ENCODE measurements around the gene BOD1L2. TPM values are rescaled to one million over a fixed set of nuclear protein-coding genes. Genes with fewer than 3 reads are reported as not detected.

BOD1L2 gene
- total RNA-seq, 4 donors from 2014 or later = not detected

DNA sequence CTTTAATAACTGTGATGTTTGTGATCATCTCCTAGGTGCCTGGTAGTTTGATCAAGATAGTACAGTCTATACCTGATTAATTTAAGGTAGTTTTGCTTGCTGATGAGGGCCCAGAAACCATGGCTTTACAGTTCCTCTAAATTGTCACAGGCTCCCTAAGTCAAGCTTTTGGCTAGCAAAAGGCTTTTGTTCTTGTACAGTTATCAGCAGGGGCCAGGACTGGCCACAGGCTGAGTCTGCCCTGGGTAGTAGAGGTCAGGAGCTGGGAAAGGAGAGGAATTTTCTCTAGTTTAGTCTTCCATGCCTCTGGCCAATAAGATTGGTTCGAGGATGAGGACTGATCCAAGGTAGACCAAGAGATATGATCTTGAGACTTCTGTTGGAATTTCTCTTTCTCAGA, 3.6 kb upstream of the BOD1L2 start:
- 75% methylated on average over 1 of the region's 1 CpG for WGBS

DNA sequence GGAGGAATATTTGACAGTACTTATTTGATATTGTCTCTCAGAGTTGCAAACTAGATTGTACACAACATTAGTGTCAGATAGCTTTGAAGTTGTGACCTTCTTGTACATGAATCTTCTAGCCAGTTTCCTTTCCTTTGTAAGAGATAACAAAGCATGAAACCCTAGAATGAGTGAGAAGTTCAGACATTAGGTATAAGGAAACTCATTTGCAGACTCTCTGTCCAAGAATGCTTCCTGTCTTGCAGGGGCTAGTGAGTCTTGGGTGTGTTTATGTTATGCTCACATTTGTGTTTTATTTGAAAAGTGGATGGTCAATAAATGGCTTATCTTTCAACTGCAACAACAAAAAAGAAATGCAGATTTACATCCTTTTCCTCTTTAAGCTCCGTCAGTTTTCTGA, 1.4 kb downstream of the BOD1L2 start:
- no peaks in the 10 kb centered on the region for H3K36me3 ChIP-seq
- intact Hi-C loops (cut with DNase I) = no loop called here
- H3K4me1 ChIP-seq = peaks cover 0 to 11% (median 5%) of the 10 kb centered on the region in 4 donors
- H3K27ac ChIP-seq (replicated peaks in 1 of 4) = no peak overlapping the region
- no peak for DNase-seq (ENCODE audit: extremely low spot score)
- WGBS = 59% methylated on average over 1 of the region's 1 CpG
- no peak overlapping the region for H3K4me3 ChIP-seq
- peaks cover 0 to 23% (median 0%) of the 10 kb centered on the region in 4 donors for H3K27me3 ChIP-seq
- no peak for TF ChIP-seq EP300 (IDR thresholded peaks at IDR 0.05)
- no peak for TF ChIP-seq POLR2A (IDR thresholded peaks at IDR 0.05; ENCODE audit: low read depth)
- no peak for TF ChIP-seq POLR2AphosphoS5 (IDR thresholded peaks at IDR 0.05)
- TF ChIP-seq CTCF (IDR thresholded peaks at IDR 0.05) = no peak
- no peaks in the 10 kb centered on the region for H3K9me3 ChIP-seq

More for the DNA sequence above, 3.6 kb upstream of the BOD1L2 start:
- TF ChIP-seq POLR2AphosphoS5 (IDR thresholded peaks at IDR 0.05) (no peak), CTCF (IDR thresholded peaks at IDR 0.05) (no peak), EP300 (IDR thresholded peaks at IDR 0.05) (no peak), POLR2A (IDR thresholded peaks at IDR 0.05; ENCODE audit: low read depth) (no peak)
- no peak overlapping the region for H3K4me3 ChIP-seq
- H3K27me3 ChIP-seq = peaks cover 0 to 6% (median 0%) of the 10 kb centered on the region in 4 donors
- H3K36me3 ChIP-seq = no peaks in the 10 kb centered on the region
- no peak for DNase-seq (ENCODE audit: extremely low spot score)
- H3K27ac ChIP-seq (replicated peaks in 1 of 4) = no peak overlapping the region
- no peaks in the 10 kb centered on the region for H3K4me1 ChIP-seq
- intact Hi-C loops (cut with DNase I) = no loop called here
- no peaks in the 10 kb centered on the region for H3K9me3 ChIP-seq

- TF ChIP-seq POLR2A (IDR thresholded peaks at IDR 0.05; ENCODE audit: low read depth) = no peak
- TF ChIP-seq EP300 (IDR thresholded peaks at IDR 0.05) = no peak
- TF ChIP-seq CTCF (IDR thresholded peaks at IDR 0.05) = no peak
- TF ChIP-seq POLR2AphosphoS5 (IDR thresholded peaks at IDR 0.05) = no peak
- DNase-seq (ENCODE audit: extremely low spot score) = no peak
- Histone ChIP-seq H3K4me3 (no peak overlapping the region), H3K9me3 (no peaks in the 10 kb centered on the region), H3K27me3 (peaks cover 0 to 23% (median 0%) of the 10 kb centered on the region in 4 donors), H3K4me1 (peaks cover 0 to 11% (median 5%) of the 10 kb centered on the region in 4 donors), H3K27ac (replicated peaks in 1 of 4) (no peak overlapping the region), H3K36me3 (no peaks in the 10 kb centered on the region)
- intact Hi-C loops (cut with DNase I) = no loop called here
- WGBS = 40% methylated on average over 1 of the region's 1 CpG
These were observed 2.2 kb downstream of the BOD1L2 start for GRCh38 chr18:57149051-57149450.

GRCh38 chr18:57149531-57149930, 2.6 kb downstream of the BOD1L2 start:
- WGBS = 43% methylated on average over 4 of the region's 4 CpGs
- no peak for TF ChIP-seq EP300 (IDR thresholded peaks at IDR 0.05)
- TF ChIP-seq POLR2A (IDR thresholded peaks at IDR 0.05; ENCODE audit: low read depth) = no peak
- TF ChIP-seq POLR2AphosphoS5 (IDR thresholded peaks at IDR 0.05) = no peak

GRCh38 chr18:57150081-57150480, 3.2 kb downstream of the BOD1L2 start:
- H3K27me3 ChIP-seq = peaks cover 0 to 23% (median 0%) of the 10 kb centered on the region in 4 donors
- no peaks in the 10 kb centered on the region for H3K9me3 ChIP-seq
- H3K4me1 ChIP-seq = peaks cover 0 to 11% (median 5%) of the 10 kb centered on the region in 4 donors
- TF ChIP-seq POLR2A (IDR thresholded peaks at IDR 0.05; ENCODE audit: low read depth) = no peak
- no peak for TF ChIP-seq EP300 (IDR thresholded peaks at IDR 0.05)
- TF ChIP-seq POLR2AphosphoS5 (IDR thresholded peaks at IDR 0.05) = no peak
- no peak for TF ChIP-seq CTCF (IDR thresholded peaks at IDR 0.05)
- 50% methylated on average over 7 of the region's 7 CpGs for WGBS
- no peak overlapping the region for H3K27ac ChIP-seq (replicated peaks in 1 of 4)
- no peak for DNase-seq (ENCODE audit: extremely low spot score)
- H3K36me3 ChIP-seq = no peaks in the 10 kb centered on the region
- intact Hi-C loops (cut with DNase I) = no loop called here
- no peak overlapping the region for H3K4me3 ChIP-seq

More at GRCh38 chr18:57149531-57149930, 2.6 kb downstream of the BOD1L2 start:
- peaks cover 0 to 23% (median 0%) of the 10 kb centered on the region in 4 donors for H3K27me3 ChIP-seq
- no peaks in the 10 kb centered on the region for H3K9me3 ChIP-seq
- no peaks in the 10 kb centered on the region for H3K36me3 ChIP-seq
- peaks cover 0 to 11% (median 5%) of the 10 kb centered on the region in 4 donors for H3K4me1 ChIP-seq
- intact Hi-C loops (cut with DNase I) = no loop called here
- H3K4me3 ChIP-seq = no peak overlapping the region
- DNase-seq (ENCODE audit: extremely low spot score) = no peak
- H3K27ac ChIP-seq (replicated peaks in 1 of 4) = no peak overlapping the region

All from esophagus muscularis mucosa (tissue), 4 donors.